GM23248 (cell line): ENCODE data around the gene PTPN2.

ENCODE experiments used
- EZH2 ChIP-seq: fragments of 200-600 bp; sonication (generic); IDR thresholded peaks from 2 replicates; pipeline ENCODE4 v1.6.1; 2018; ENCODE audit warnings: antibody characterized with exemption, mild to moderate bottlenecking; ENCODE audit not compliant: insufficient read depth, poor library complexity, severe bottlenecking
- EZH2phosphoT487 ChIP-seq: fragments of 200-600 bp; sonication (generic); IDR thresholded peaks from 2 replicates; pipeline ENCODE4 v1.6.1; 2018; ENCODE audit warnings: antibody characterized with exemption, moderate library complexity, mild to moderate bottlenecking, low read depth; ENCODE audit not compliant: insufficient read depth

DNA sequence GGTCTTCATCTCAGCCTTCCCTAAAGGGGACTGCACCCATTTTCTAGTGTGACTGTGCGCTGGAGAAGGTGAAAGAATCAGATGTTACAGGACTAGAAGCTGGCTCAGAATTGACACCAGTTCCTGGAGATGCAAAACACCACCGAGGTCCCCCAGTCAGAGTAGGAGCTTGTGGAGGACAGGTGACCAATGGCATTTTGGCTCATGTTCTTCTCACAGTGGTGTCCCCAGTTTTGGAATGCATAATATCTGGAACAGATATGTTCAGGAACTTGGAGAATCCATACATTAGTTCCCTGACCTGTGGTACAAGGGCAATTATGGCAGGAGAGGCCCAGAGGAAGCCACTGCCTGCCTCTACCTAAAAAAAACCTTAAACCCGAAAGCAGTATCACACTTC, 114.9 kb downstream of the PTPN2 start:
- TF ChIP-seq EZH2 (no peak), EZH2phosphoT487 (no peak)
